ENCODE measurements around the gene ALOX12B. TPM values are rescaled to one million over a fixed set of nuclear protein-coding genes. Genes with fewer than 3 reads are reported as not detected.

ALOX12B gene
- total and polyA plus RNA-seq, 2 donors (not counting 1 experiment from before 2014, with no cell fraction given), result 0.57 to 0.69 TPM

DNA sequence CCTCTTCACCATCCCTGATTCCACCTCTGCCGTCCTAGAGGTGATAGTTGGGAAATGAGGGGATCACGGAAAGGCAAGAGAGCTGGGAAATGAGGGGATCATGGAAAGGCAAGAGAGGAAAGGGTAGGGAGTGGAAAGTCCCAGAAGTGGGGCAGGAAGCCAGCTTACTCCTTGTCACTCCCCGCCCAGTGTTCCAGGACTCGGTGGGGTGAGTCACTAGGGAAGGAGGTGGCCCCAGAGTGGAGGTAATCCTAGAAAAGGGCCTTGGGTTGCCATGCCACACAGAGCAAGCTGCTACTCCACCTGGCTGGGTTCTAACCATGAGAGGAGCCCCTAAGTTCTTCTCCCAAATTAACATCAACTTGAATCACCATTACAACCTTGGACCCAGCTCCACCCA, 16.0 kb upstream of the ALOX12B start:
- no peak overlapping the region for H3K4me3 ChIP-seq (ENCODE audit: control extremely low read depth in 1 of 5, extremely low read depth in 1 of 5, insufficient read depth in 1 of 5, low read depth in 2 of 5, low read length in 4 of 5)
- TF ChIP-seq, protein P1, sequence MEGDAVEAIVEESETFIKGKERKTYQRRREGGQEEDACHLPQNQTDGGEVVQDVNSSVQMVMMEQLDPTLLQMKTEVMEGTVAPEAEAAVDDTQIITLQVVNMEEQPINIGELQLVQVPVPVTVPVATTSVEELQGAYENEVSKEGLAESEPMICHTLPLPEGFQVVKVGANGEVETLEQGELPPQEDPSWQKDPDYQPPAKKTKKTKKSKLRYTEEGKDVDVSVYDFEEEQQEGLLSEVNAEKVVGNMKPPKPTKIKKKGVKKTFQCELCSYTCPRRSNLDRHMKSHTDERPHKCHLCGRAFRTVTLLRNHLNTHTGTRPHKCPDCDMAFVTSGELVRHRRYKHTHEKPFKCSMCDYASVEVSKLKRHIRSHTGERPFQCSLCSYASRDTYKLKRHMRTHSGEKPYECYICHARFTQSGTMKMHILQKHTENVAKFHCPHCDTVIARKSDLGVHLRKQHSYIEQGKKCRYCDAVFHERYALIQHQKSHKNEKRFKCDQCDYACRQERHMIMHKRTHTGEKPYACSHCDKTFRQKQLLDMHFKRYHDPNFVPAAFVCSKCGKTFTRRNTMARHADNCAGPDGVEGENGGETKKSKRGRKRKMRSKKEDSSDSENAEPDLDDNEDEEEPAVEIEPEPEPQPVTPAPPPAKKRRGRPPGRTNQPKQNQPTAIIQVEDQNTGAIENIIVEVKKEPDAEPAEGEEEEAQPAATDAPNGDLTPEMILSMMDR (IDR thresholded peaks at IDR 0.05), result no peak
- TF ChIP-seq EZH2 (IDR thresholded peaks at IDR 0.05; ENCODE audit: borderline replicate concordance, insufficient read depth, low read depth, low read length, poor library complexity, severe bottlenecking), result no peak
- no peaks in the 10 kb centered on the region for H4K20me1 ChIP-seq (ENCODE audit: control insufficient read depth, insufficient read depth, low read length, poor library complexity, severe bottlenecking)
- H3K4me3 Mint-ChIP-seq, result no peak overlapping the region
- H3K9me3 Mint-ChIP-seq (ENCODE audit: insufficient read depth), result no peaks in the 10 kb centered on the region
- no peak overlapping the region for H3K9ac ChIP-seq (ENCODE audit: low read length)
- H3K27me3 ChIP-seq (replicated peaks in 1 of 4; ENCODE audit: control extremely low read depth in 1 of 4, control insufficient read depth in 3 of 4, insufficient read depth in 4 of 4, low read length in 3 of 4), result peaks cover 0 to 4% (median 0%) of the 10 kb centered on the region in 4 experiments
- H3K4me1 Mint-ChIP-seq, result no peaks in the 10 kb centered on the region
- no peak for DNase-seq
- CTCF ChIA-PET, result interaction anchor here (1.6 to 20.5 kb wide), 3 partner anchors 11 to 43 kb away, joined by 4 to 360 read pairs (median 19); no protein-coding TSS in a partner anchor
- no peak overlapping the region for H2AFZ ChIP-seq (ENCODE audit: insufficient read depth, low read depth, low read length, poor library complexity, severe bottlenecking)
- H3K36me3 ChIP-seq (replicated peaks in 1 of 2; ENCODE audit: control extremely low read depth in 1 of 2, control insufficient read depth in 1 of 2, extremely low read depth in 1 of 2, insufficient read depth in 2 of 2, low read length in 1 of 2), result no peaks in the 10 kb centered on the region
- no peak for ATAC-seq (ENCODE audit: low read depth)
- H3K9me3 ChIP-seq (ENCODE audit: control extremely low read depth in 1 of 3, control insufficient read depth in 2 of 3, insufficient read depth in 1 of 3, low read length in 2 of 3), result no peaks in the 10 kb centered on the region
- no peak overlapping the region for H3K27ac ChIP-seq (ENCODE audit: low read length in 2 of 2)
- peaks cover 5% of the 10 kb centered on the region for H3K27me3 Mint-ChIP-seq
- H3K4me2 ChIP-seq (replicated peaks; ENCODE audit: low read depth, low read length, poor library complexity, severe bottlenecking), result no peak overlapping the region
- H3K4me1 ChIP-seq (ENCODE audit: control insufficient read depth in 2 of 2, insufficient read depth in 2 of 2, low read length in 2 of 2), result no peaks in the 10 kb centered on the region
- POLR2A ChIA-PET, result no interaction called here
- intact Hi-C loops (cut with micrococcal nuclease), result no loop called here
- WGBS (ENCODE audit: insufficient coverage), result 92% methylated on average over 3 of the region's 4 CpGs
- no peak overlapping the region for H3K27ac Mint-ChIP-seq
- no peaks in the 10 kb centered on the region for H3K79me2 ChIP-seq (ENCODE audit: control insufficient read depth, insufficient read depth, low read length)

DNA sequence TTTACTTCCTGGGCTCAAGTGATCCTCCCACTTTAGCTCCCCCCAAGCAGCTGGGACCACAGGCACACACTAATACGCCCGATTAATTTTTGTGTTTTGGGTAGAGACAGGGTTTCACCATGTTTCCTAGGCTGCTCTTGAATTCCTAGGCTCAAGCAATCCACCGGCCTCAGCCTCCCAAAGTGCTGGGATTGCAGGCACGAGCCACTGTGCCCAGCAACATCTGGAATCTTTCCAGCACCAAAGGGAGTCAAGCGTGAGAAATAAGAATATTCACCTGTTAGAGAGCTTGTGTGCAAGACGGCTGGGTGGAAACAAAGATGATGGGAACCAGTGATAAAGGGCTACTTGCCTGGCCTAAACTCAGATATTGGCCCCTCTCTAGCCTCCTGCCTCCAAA, 14.2 kb upstream of the ALOX12B start:
- no peaks in the 10 kb centered on the region for H4K20me1 ChIP-seq (ENCODE audit: control insufficient read depth, insufficient read depth, low read length, poor library complexity, severe bottlenecking)

More for the DNA sequence above, 14.2 kb upstream of the ALOX12B start:
- Mint-ChIP-seq H3K27ac (no peak overlapping the region), H3K4me1 (no peaks in the 10 kb centered on the region), H3K27me3 (peaks cover 2% of the 10 kb centered on the region), H3K4me3 (no peak overlapping the region), H3K9me3 (ENCODE audit: insufficient read depth) (no peaks in the 10 kb centered on the region)
- no peak overlapping the region for H2AFZ ChIP-seq (ENCODE audit: insufficient read depth, low read depth, low read length, poor library complexity, severe bottlenecking)
- no peak for DNase-seq
- intact Hi-C loops (cut with micrococcal nuclease), result no loop called here
- H3K36me3 ChIP-seq (replicated peaks in 1 of 2; ENCODE audit: control extremely low read depth in 1 of 2, control insufficient read depth in 1 of 2, extremely low read depth in 1 of 2, insufficient read depth in 2 of 2, low read length in 1 of 2), result no peaks in the 10 kb centered on the region
- TF ChIP-seq, protein P1 (IDR thresholded peaks at IDR 0.05), result no peak
- no peak for TF ChIP-seq EZH2 (IDR thresholded peaks at IDR 0.05; ENCODE audit: borderline replicate concordance, insufficient read depth, low read depth, low read length, poor library complexity, severe bottlenecking)
- H3K4me2 ChIP-seq (replicated peaks; ENCODE audit: low read depth, low read length, poor library complexity, severe bottlenecking), result no peak overlapping the region
- H3K27me3 ChIP-seq (replicated peaks in 1 of 4; ENCODE audit: control extremely low read depth in 1 of 4, control insufficient read depth in 3 of 4, insufficient read depth in 4 of 4, low read length in 3 of 4), result no peaks in the 10 kb centered on the region
- H3K9ac ChIP-seq (ENCODE audit: low read length), result no peak overlapping the region
- ChIA-PET CTCF (interaction anchor here (0.7 to 20.5 kb wide), 6 partner anchors 9 to 190 kb away, joined by 3 to 360 read pairs (median 6); no protein-coding TSS in a partner anchor), POLR2A (no interaction called here)
- no peaks in the 10 kb centered on the region for H3K4me1 ChIP-seq (ENCODE audit: control insufficient read depth in 2 of 2, insufficient read depth in 2 of 2, low read length in 2 of 2)
- no peak overlapping the region for H3K27ac ChIP-seq (ENCODE audit: low read length in 2 of 2)
- no peaks in the 10 kb centered on the region for H3K9me3 ChIP-seq (ENCODE audit: control extremely low read depth in 1 of 3, control insufficient read depth in 2 of 3, insufficient read depth in 1 of 3, low read length in 2 of 3)
- no peak overlapping the region for H3K4me3 ChIP-seq (ENCODE audit: control extremely low read depth in 1 of 5, extremely low read depth in 1 of 5, insufficient read depth in 1 of 5, low read depth in 2 of 5, low read length in 4 of 5)
- H3K79me2 ChIP-seq (ENCODE audit: control insufficient read depth, insufficient read depth, low read length), result no peaks in the 10 kb centered on the region
- no peak for ATAC-seq (ENCODE audit: low read depth)
- WGBS (ENCODE audit: insufficient coverage), result 84% methylated on average over 5 of the region's 6 CpGs

Measured in B cell (primary cell).